ENCODE results near the gene ACSL1.

GRCh38 chr4:184843984-184844554 is 18.3 kb upstream of the ACSL1 start:
- TF ChIP-seq, protein P1, sequence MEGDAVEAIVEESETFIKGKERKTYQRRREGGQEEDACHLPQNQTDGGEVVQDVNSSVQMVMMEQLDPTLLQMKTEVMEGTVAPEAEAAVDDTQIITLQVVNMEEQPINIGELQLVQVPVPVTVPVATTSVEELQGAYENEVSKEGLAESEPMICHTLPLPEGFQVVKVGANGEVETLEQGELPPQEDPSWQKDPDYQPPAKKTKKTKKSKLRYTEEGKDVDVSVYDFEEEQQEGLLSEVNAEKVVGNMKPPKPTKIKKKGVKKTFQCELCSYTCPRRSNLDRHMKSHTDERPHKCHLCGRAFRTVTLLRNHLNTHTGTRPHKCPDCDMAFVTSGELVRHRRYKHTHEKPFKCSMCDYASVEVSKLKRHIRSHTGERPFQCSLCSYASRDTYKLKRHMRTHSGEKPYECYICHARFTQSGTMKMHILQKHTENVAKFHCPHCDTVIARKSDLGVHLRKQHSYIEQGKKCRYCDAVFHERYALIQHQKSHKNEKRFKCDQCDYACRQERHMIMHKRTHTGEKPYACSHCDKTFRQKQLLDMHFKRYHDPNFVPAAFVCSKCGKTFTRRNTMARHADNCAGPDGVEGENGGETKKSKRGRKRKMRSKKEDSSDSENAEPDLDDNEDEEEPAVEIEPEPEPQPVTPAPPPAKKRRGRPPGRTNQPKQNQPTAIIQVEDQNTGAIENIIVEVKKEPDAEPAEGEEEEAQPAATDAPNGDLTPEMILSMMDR (conservative IDR thresholded peaks at IDR 0.05; ENCODE audit: low read length): no peak
- no peak for TF ChIP-seq EZH2phosphoT487 (IDR thresholded peaks at IDR 0.05; ENCODE audit: borderline replicate concordance, low read depth, low read length)

All from OCI-LY7 (cell line).